Astrocyte (in vitro differentiated cells and primary cell): ENCODE measurements around the gene THTPA. TPM values are rescaled to one million over a fixed set of nuclear protein-coding genes. Genes with fewer than 3 reads are reported as not detected.

Experiments
- DNase-seq: peaks from one replicate; pipeline ENCODE4 v3.0.0-alpha.2; 2010; ENCODE audit warnings: low read depth
- FAIRE-seq: peaks from 2 replicates; lab custom pipeline; 2011; peaks lifted over from hg19 to GRCh38; lab: Jason Lieb, UNC
- H2AFZ ChIP-seq: 2 replicates; pipeline ENCODE4 v1.6.0; 2012; ENCODE audit warnings: low read depth, low read length, inconsistent platforms
- H3K27ac ChIP-seq: 2 replicates; pipeline ENCODE4 v1.5.1; 2011; ENCODE audit warnings: low read depth, low read length, inconsistent platforms
- H3K27me3 ChIP-seq: 2 replicates; pipeline ENCODE4 v1.6.0; 2011; ENCODE audit warnings: low read length, inconsistent platforms; ENCODE audit not compliant: insufficient read depth
- H3K36me3 ChIP-seq: 2 replicates; pipeline ENCODE4 v1.5.1; 2011; ENCODE audit warnings: low read length, inconsistent platforms; ENCODE audit not compliant: insufficient read depth
- H3K4me1 ChIP-seq: 2 replicates; pipeline ENCODE4 v1.5.1; 2011; ENCODE audit warnings: low read length, inconsistent platforms; ENCODE audit not compliant: insufficient read depth
- H3K4me2 ChIP-seq: 2 replicates; pipeline ENCODE4 v1.6.0; 2012; ENCODE audit warnings: low read length, inconsistent platforms
- H3K4me3 ChIP-seq: 2 replicates; pipeline ENCODE4 v1.5.1; 2011; ENCODE audit warnings: low read depth, mild to moderate bottlenecking, low read length, inconsistent platforms; ENCODE audit not compliant: insufficient read depth
- H3K79me2 ChIP-seq: 2 replicates; pipeline ENCODE4 v1.6.0; 2012; ENCODE audit warnings: mild to moderate bottlenecking, low read length, inconsistent platforms; ENCODE audit not compliant: insufficient read depth
- H3K9ac ChIP-seq: 2 replicates; pipeline ENCODE4 v1.6.0; 2012; ENCODE audit warnings: mild to moderate bottlenecking, low read length, inconsistent platforms
- H3K9me3 ChIP-seq: 2 replicates; pipeline ENCODE4 v1.5.1; 2012; ENCODE audit warnings: low read depth, mild to moderate bottlenecking, low read length, inconsistent platforms; ENCODE audit not compliant: insufficient read depth
- H4K20me1 ChIP-seq: 2 replicates; pipeline ENCODE4 v1.6.0; 2012; ENCODE audit warnings: low read length, inconsistent platforms; ENCODE audit not compliant: insufficient read depth
- H3K27ac Mint-ChIP-seq: one replicate; pipeline ENCODE4 v1.8.0; 2021; ENCODE audit warnings: mild to moderate bottlenecking, mixed read lengths; ENCODE audit not compliant: unreplicated experiment
- H3K27me3 Mint-ChIP-seq: one replicate; pipeline ENCODE4 v1.8.0; 2021; ENCODE audit warnings: low read depth, mixed read lengths; ENCODE audit not compliant: unreplicated experiment
- H3K36me3 Mint-ChIP-seq: one replicate; pipeline ENCODE4 v1.8.0; 2021; ENCODE audit warnings: low read depth, mixed read lengths; ENCODE audit not compliant: unreplicated experiment
- H3K4me1 Mint-ChIP-seq: one replicate; pipeline ENCODE4 v1.8.0; 2021; ENCODE audit warnings: low read depth, mixed read lengths; ENCODE audit not compliant: unreplicated experiment
- H3K4me3 Mint-ChIP-seq: one replicate; pipeline ENCODE4 v1.8.0; 2021; ENCODE audit warnings: mild to moderate bottlenecking, moderate library complexity, mixed read lengths; ENCODE audit not compliant: unreplicated experiment
- H3K9me3 Mint-ChIP-seq: one replicate; pipeline ENCODE4 v1.8.0; 2021; ENCODE audit warnings: mild to moderate bottlenecking, mixed read lengths; ENCODE audit not compliant: unreplicated experiment
- EZH2 ChIP-seq: IDR thresholded peaks from 2 replicates; pipeline ENCODE4 v1.6.1; 2012; ENCODE audit warnings: mild to moderate bottlenecking, low read length, inconsistent platforms; ENCODE audit not compliant: insufficient read depth
- total RNA-seq: library from RNA; stranded (reverse); gene quantifications from 2 replicates; pipeline ENCODE4 v1.2.1, GENCODE V29; 2021
- TF ChIP-seq, protein P1 (sequence below): IDR thresholded peaks from 2 replicates; pipeline ENCODE4 v1.5.1; 2011; ENCODE audit warnings: low read depth, mild to moderate bottlenecking, inconsistent platforms, low read length, moderate library complexity; ENCODE audit not compliant: insufficient read depth

The THTPA gene
- total RNA-seq, 1 donor from 2014 or later: 8.1 TPM

DNA sequence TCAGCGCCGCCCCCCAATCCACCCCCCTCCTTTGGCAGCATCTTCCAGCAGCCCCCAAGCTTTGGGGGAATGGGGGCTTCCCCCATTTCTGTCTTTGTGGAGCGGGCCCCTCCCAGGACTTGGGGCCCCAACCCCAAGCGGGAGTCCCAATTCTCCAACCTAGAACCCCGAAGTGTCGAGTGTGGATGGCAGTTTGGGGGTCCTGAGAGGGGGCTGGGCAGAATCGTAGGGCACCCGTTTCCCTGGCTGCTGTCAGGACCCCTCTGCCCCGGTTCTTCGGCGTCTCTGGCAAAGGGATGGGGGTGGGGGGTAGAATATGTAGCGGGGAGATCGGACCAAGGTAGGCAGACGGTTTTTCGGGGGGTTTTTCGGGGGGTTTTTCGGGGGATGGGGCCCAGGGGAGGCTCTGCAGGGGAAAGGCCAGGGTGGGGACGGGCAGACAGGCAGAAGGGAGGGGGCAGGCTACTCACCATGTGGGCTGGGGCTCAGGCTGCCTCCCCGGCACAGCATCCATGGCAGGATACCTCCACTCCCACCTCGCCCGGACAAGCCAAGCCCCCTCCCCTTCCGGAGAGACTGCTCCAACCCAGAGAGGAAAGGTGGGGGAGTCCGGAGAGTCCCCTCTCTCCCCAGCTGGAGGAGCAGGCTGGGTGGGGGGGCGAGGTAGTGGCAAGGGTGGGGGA is 21.8 kb downstream of the THTPA start:
- H3K27me3 Mint-ChIP-seq: peaks cover 44% of the 10 kb centered on the region
- H3K79me2 ChIP-seq: no peaks in the 10 kb centered on the region
- DNase-seq (no peak), FAIRE-seq (no peak)
- H4K20me1 ChIP-seq: no peaks in the 10 kb centered on the region
- no peak overlapping the region for H3K27ac ChIP-seq
- peaks cover 4% of the 10 kb centered on the region for H3K4me1 Mint-ChIP-seq
- no peak overlapping the region for H3K27ac Mint-ChIP-seq
- H3K36me3 Mint-ChIP-seq: no peaks in the 10 kb centered on the region
- H3K4me2 ChIP-seq: no peak overlapping the region
- no peak overlapping the region for H3K9ac ChIP-seq
- no peak overlapping the region for H3K4me3 ChIP-seq
- H3K4me1 ChIP-seq: no peaks in the 10 kb centered on the region
- peaks cover 7% of the 10 kb centered on the region for H3K9me3 Mint-ChIP-seq
- no peak overlapping the region for H2AFZ ChIP-seq
- no peak overlapping the region for H3K4me3 Mint-ChIP-seq
- H3K36me3 ChIP-seq: no peaks in the 10 kb centered on the region
- TF ChIP-seq, protein P1, sequence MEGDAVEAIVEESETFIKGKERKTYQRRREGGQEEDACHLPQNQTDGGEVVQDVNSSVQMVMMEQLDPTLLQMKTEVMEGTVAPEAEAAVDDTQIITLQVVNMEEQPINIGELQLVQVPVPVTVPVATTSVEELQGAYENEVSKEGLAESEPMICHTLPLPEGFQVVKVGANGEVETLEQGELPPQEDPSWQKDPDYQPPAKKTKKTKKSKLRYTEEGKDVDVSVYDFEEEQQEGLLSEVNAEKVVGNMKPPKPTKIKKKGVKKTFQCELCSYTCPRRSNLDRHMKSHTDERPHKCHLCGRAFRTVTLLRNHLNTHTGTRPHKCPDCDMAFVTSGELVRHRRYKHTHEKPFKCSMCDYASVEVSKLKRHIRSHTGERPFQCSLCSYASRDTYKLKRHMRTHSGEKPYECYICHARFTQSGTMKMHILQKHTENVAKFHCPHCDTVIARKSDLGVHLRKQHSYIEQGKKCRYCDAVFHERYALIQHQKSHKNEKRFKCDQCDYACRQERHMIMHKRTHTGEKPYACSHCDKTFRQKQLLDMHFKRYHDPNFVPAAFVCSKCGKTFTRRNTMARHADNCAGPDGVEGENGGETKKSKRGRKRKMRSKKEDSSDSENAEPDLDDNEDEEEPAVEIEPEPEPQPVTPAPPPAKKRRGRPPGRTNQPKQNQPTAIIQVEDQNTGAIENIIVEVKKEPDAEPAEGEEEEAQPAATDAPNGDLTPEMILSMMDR: no peak
- peak; percentile 46 for TF ChIP-seq EZH2
- no peaks in the 10 kb centered on the region for H3K9me3 ChIP-seq
- H3K27me3 ChIP-seq: peaks cover 47% of the 10 kb centered on the region

DNA sequence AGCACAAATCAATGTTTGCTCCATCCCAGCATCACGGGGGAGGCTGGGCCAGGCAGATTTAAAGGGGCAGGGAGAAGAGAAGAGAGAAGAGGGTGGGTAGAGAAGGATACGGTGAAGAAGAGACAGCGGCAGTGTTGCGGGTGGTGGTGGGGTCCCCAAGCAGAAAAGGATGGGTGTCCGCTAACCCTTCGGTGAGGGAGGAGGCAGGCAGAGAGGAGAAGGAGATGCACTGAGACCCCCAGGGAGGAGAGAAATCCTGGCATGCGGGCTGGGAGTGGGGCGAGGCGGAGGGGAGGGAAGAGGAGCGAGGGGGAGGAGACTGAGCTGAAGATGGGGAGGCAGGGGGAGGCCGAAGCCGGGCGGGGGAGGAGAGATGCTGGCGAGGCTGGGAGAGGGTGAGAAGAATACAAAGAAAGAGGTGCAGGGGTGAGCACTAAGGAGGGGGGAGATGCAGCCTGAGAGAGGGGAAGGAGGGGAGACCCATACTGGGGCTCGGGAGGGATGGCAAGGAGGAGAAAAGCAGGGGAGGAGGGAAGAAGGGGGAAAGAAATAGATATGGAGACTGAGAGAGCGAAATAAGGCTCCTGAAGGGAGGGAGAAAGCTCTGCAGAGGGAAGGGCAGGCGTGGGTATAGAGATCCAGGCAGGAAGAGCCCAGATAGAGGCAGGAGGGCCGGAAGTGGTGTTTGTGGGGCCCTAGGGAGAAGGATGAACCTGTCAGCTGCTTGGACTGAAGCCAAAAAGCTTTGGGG is 22.7 kb downstream of the THTPA start, which contains the start of gene JPH4:
Gene JPH4, minus strand, starts transcription at position 231 of the 751 bp plus-strand sequence. CDS start 1,337 bp downstream, outside the sequence.
- Histone ChIP-seq H3K27me3 (peaks cover 40% of the 10 kb centered on the region), H3K4me2 (no peak within 1 kb of the TSS), H3K36me3 (no peaks in the 10 kb centered on the region), H3K9me3 (no peaks in the 10 kb centered on the region), H2AFZ (no peak within 1 kb of the TSS), H3K9ac (no peak within 1 kb of the TSS), H3K4me1 (no peaks in the 10 kb centered on the region), H3K27ac (no peak within 1 kb of the TSS), H3K4me3 (no peak within 1 kb of the TSS), H3K79me2 (no peaks in the 10 kb centered on the region), H4K20me1 (no peaks in the 10 kb centered on the region)
- peak within 1 kb of the TSS; percentile 35 for H3K4me3 Mint-ChIP-seq
- TF ChIP-seq EZH2: no peak
- TF ChIP-seq, protein P1: no peak
- H3K27ac Mint-ChIP-seq: no peak within 1 kb of the TSS
- H3K36me3 Mint-ChIP-seq: no peaks in the 10 kb centered on the region
- peaks cover 7% of the 10 kb centered on the region for H3K9me3 Mint-ChIP-seq
- FAIRE-seq (no peak), DNase-seq (no peak)
- H3K27me3 Mint-ChIP-seq: peaks cover 44% of the 10 kb centered on the region
- H3K4me1 Mint-ChIP-seq: peaks cover 2% of the 10 kb centered on the region

DNA sequence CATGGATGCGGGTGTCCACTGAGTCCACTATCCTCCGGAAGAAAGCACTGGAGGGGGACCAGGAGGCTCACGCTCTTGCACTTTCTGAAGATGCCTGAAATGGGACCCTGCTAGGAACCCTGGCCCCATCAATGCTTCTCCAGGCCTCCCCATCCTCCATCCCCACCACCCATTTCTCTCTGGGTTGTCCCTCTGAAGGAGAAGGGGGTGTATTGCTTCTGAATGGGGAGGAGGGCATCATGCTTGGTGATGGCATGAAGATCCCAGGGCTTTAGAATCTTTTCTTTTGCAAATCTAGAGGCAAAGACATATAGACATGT is 23.2 kb downstream of the THTPA start:
- no peak for FAIRE-seq
- Histone ChIP-seq H3K36me3 (no peaks in the 10 kb centered on the region), H3K4me3 (no peak overlapping the region), H3K4me1 (no peaks in the 10 kb centered on the region), H3K27me3 (peaks cover 38% of the 10 kb centered on the region), H2AFZ (no peak overlapping the region), H3K9me3 (no peaks in the 10 kb centered on the region), H3K79me2 (no peaks in the 10 kb centered on the region), H3K27ac (no peak overlapping the region), H3K4me2 (no peak overlapping the region), H4K20me1 (no peaks in the 10 kb centered on the region), H3K9ac (no peak overlapping the region)
- Mint-ChIP-seq H3K27me3 (peaks cover 44% of the 10 kb centered on the region), H3K27ac (no peak overlapping the region), H3K9me3 (peaks cover 7% of the 10 kb centered on the region), H3K4me1 (no peaks in the 10 kb centered on the region), H3K4me3 (no peak overlapping the region), H3K36me3 (no peaks in the 10 kb centered on the region)
- no peak for TF ChIP-seq EZH2
- TF ChIP-seq, protein P1: no peak
- no peak for DNase-seq
